Tibial nerve (tissue), 4 donors: ENCODE measurements around the gene NKAIN2. TPM values are rescaled to one million over a fixed set of nuclear protein-coding genes. Genes with fewer than 3 reads are reported as not detected.
"Not testable (repeated sequence)": the region's sequence is repeated elsewhere in the genome, so short reads cannot be mapped to it uniquely, and the experiment has no call there.

Experiments used
- DNase-seq, 2 donors: peaks; one replicate each; pipeline ENCODE4 v3.0.0-alpha.2; 2019; ENCODE audit warnings: low spot score in 2 of 2
- H3K27ac ChIP-seq, 4 donors: fragments of 200-600 bp; sonication (generic) in 3 of 4; one replicate each; pipeline ENCODE4 v1.5.1; 2017 to 2019; ENCODE audit warnings: mild to moderate bottlenecking in 1 of 4
- H3K27me3 ChIP-seq, 2 donors: fragments of 200-600 bp; sonication (generic) in 1 of 2; one replicate each; pipeline versions ENCODE4 v1.5.1 to v1.6.0; 2017 to 2019
- H3K36me3 ChIP-seq, 3 donors: fragments of 200-600 bp; sonication (generic); one replicate each; pipeline ENCODE4 v1.5.1; 2018 to 2019
- H3K4me1 ChIP-seq, 4 donors: fragments of 200-600 bp; sonication (generic) in 3 of 4; one replicate each; pipeline ENCODE4 v1.5.1; 2017 to 2019
- H3K4me3 ChIP-seq, 4 donors: fragments of 200-600 bp; sonication (generic) in 3 of 4; one replicate each; pipeline ENCODE4 v1.5.1; 2017 to 2019; ENCODE audit warnings: mild to moderate bottlenecking in 1 of 4, moderate library complexity in 1 of 4
- H3K9me3 ChIP-seq, 4 donors: fragments of 200-600 bp; sonication (generic) in 3 of 4; one replicate each; pipeline ENCODE4 v1.5.1; 2017 to 2019
- CTCF ChIP-seq, 5 experiments: fragments of 200-600 bp in 3 of 5; fragments of 450-650 bp in 2 of 5; sonication (generic) in 3 of 5; IDR thresholded peaks; one replicate each; pipeline ENCODE4 v1.5.1; 2016 to 2019; ENCODE audit warnings: antibody characterized with exemption in 5 of 5, mild to moderate bottlenecking in 3 of 5, moderate library complexity in 2 of 5
- EP300 ChIP-seq, 2 donors: sonication (generic); formaldehyde crosslinking; IDR thresholded peaks; one replicate each; pipeline ENCODE4 v1.6.1; 2017; ENCODE audit warnings: antibody characterized with exemption in 2 of 2, mild to moderate bottlenecking in 1 of 2
- POLR2A ChIP-seq, 2 donors: fragments of 450-650 bp; IDR thresholded peaks; one replicate each; pipeline ENCODE4 v1.6.1; 2017; ENCODE audit warnings: antibody characterized with exemption in 2 of 2, mild to moderate bottlenecking in 2 of 2, moderate library complexity in 2 of 2
- WGBS, 2 donors: methylation state at CpG; one replicate each; pipeline ENCODE4 v1.1.5; 2018; 5-methylcytosine and 5-hydroxymethylcytosine counted together
- total RNA-seq, 4 donors: library from RNA; depleted of rRNA; stranded (reverse); fragments of >200 nt; gene quantifications; one replicate each; pipeline ENCODE4 v1.1.0, GENCODE V29; 2016

Gene NKAIN2
- total RNA-seq, 4 donors from 2014 or later: 8.1 to 20.8 (median 15.2) TPM

DNA sequence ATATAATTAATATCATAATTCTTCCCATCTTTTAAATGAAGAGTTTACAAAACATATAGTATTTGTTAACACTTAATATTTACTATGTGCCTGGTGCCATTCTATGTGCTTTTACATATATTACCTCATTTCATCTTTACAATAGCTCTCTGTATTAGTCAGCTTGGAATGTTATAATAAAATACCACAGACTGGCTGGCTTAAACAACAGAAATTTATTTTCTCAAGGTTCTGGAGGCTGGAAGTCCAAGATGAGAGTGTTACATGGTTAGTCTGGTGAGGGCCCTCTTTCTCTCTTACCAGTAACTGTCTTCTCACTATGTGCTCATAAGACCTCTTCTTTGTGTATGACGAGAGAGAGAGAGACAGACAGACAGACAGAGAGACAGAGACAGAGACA lies 110.2 kb downstream of the NKAIN2 start:
- Histone ChIP-seq H3K27me3 (no peaks in the 10 kb centered on the region), H3K27ac (no peak overlapping the region), H3K9me3 (no peaks in the 10 kb centered on the region), H3K4me1 (no peaks in the 10 kb centered on the region), H3K36me3 (no peaks in the 10 kb centered on the region), H3K4me3 (no peak overlapping the region)
- WGBS, 2 donors: 56 to 65% methylated on average over 1 of the region's 1 CpG
- no peak for DNase-seq
- TF ChIP-seq EP300 (IDR thresholded peaks at IDR 0.05) (no peak), POLR2A (IDR thresholded peaks at IDR 0.05) (no peak), CTCF (IDR thresholded peaks at IDR 0.05) (no peak)

- not testable (repeated sequence) for H3K27me3 ChIP-seq, H3K4me1 ChIP-seq, H3K9me3 ChIP-seq, H3K36me3 ChIP-seq, H3K27ac ChIP-seq, DNase-seq, H3K4me3 ChIP-seq
- WGBS, 2 donors: 56 to 62% methylated on average over 1 of the region's 3 CpGs
Observed at GRCh38 chr6:123923379-123923778, 119.7 kb downstream of the NKAIN2 start.

DNA sequence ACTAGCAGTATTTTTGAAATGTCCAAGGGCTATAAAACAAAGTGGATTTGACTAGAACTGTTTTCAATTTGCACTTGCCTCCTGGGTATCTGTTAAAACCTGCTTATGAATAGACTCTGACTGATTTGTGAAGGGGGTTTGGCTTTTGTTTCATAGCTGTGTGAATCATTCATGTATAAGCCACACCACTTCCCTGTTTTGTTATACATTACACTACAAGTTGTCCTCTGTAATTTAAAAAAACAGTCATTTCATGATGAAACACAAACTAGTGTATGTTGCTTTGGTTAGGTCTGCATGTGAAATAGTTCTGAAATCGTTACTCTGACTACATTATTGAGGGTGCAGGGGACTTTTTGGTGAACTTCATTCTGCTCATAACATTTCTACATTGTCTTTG lies 121.7 kb downstream of the NKAIN2 start:
- Histone ChIP-seq H3K4me1 (no peaks in the 10 kb centered on the region), H3K4me3 (no peak overlapping the region), H3K27ac (no peak overlapping the region), H3K27me3 (no peaks in the 10 kb centered on the region), H3K9me3 (no peaks in the 10 kb centered on the region), H3K36me3 (no peaks in the 10 kb centered on the region)
- DNase-seq: no peak
- TF ChIP-seq CTCF (IDR thresholded peaks at IDR 0.05): no peak
- TF ChIP-seq EP300 (IDR thresholded peaks at IDR 0.05): no peak
- no peak for TF ChIP-seq POLR2A (IDR thresholded peaks at IDR 0.05)
- WGBS, 2 donors: 15 to 16% methylated on average over 1 of the region's 1 CpG

DNA sequence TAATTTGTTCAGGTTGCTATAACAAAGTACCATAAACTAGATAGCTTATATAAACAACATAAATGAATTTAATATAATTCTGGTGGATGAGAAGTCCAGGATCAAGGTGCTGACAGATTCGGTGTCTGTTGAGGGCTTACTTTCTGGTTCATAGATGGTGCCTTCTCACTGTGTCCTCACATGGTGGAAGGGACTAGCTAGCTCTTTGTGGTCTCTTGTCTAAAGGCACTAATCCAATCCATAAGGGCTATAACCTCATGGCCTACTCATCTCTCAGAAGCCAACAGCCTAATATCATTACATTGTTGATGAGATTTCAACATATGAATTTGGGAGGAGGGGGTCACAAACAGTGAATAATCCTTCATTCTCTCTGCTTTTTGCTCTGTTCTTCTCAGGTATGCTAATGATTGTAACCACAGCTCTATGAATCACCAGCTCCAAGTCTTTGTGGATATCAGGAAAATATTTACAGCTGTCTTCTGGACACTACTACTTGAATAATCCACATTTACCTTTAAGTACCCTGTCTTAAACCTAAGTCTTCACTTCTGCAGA lies 122.3 kb downstream of the NKAIN2 start:
- Histone ChIP-seq H3K36me3 (no peaks in the 10 kb centered on the region), H3K9me3 (no peaks in the 10 kb centered on the region), H3K4me1 (no peaks in the 10 kb centered on the region), H3K27me3 (no peaks in the 10 kb centered on the region), H3K27ac (no peak overlapping the region), H3K4me3 (no peak overlapping the region)
- TF ChIP-seq CTCF (IDR thresholded peaks at IDR 0.05): no peak
- no peak for TF ChIP-seq EP300 (IDR thresholded peaks at IDR 0.05)
- no peak for TF ChIP-seq POLR2A (IDR thresholded peaks at IDR 0.05)
- DNase-seq: no peak
- WGBS, 2 donors: 76 to 88% methylated on average over 1 of the region's 1 CpG

- DNase-seq: no peak
- H3K9me3 ChIP-seq: no peaks in the 10 kb centered on the region
- H3K4me3 ChIP-seq: no peak overlapping the region
- H3K4me1 ChIP-seq: no peaks in the 10 kb centered on the region
- H3K36me3 ChIP-seq: no peaks in the 10 kb centered on the region
- 23 to 33% methylated on average over 1 of the region's 1 CpG for WGBS, 2 donors
- H3K27ac ChIP-seq: no peak overlapping the region
- no peaks in the 10 kb centered on the region for H3K27me3 ChIP-seq
- TF ChIP-seq CTCF (IDR thresholded peaks at IDR 0.05) (no peak), POLR2A (IDR thresholded peaks at IDR 0.05) (no peak), EP300 (IDR thresholded peaks at IDR 0.05) (no peak)
Observed at GRCh38 chr6:123928529-123928928, 124.9 kb downstream of the NKAIN2 start.

- TF ChIP-seq CTCF (IDR thresholded peaks at IDR 0.05) (no peak), EP300 (IDR thresholded peaks at IDR 0.05) (no peak), POLR2A (IDR thresholded peaks at IDR 0.05) (no peak)
- Histone ChIP-seq H3K9me3 (no peaks in the 10 kb centered on the region), H3K27me3 (no peaks in the 10 kb centered on the region), H3K4me1 (no peaks in the 10 kb centered on the region), H3K4me3 (no peak overlapping the region), H3K27ac (no peak overlapping the region), H3K36me3 (no peaks in the 10 kb centered on the region)
- DNase-seq: no peak
- WGBS, 2 donors: 87 to 88% methylated on average over 3 of the region's 3 CpGs
Observed at GRCh38 chr6:123931928-123932327, 128.3 kb downstream of the NKAIN2 start.
